PFSK-1 (cell line): ENCODE data around the gene CCSER2.

Experiments used
- POLR2AphosphoS5 ChIP-seq: IDR thresholded peaks from 2 replicates; pipeline ENCODE4 v1.6.1; 2012; ENCODE audit warnings: low read depth, mild to moderate bottlenecking, control low read depth, low read length, moderate library complexity
- SIN3A ChIP-seq: IDR thresholded peaks from 2 replicates; pipeline ENCODE4 v1.6.1; 2012; ENCODE audit warnings: mild to moderate bottlenecking, low read length, moderate library complexity, borderline replicate concordance; ENCODE audit not compliant: insufficient read depth

DNA sequence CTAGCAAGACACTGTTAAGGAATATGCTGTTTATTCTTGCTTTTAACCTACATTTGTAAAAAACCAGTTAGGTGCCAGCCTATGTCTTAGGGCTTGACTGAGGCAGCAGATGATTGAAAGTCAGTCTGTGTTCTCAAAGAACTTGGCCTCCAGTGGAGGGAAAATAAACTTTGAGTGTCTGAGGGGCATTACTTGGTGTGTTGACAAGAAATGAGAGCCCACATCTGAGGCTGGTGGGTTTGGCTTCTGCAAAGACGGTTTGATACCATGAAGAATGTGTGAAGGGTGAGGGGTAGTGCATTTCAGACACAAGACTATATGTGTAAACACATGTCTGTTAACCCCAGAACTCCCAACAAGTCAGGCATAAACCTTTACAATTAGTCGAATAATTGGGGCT lies 28.5 kb downstream of the CCSER2 start:
- TF ChIP-seq POLR2AphosphoS5 = no peak
- no peak for TF ChIP-seq SIN3A
